HG03354 (cell line): ENCODE results near the gene NAA15.
"Not testable (repeated sequence)": the region's sequence is repeated elsewhere in the genome, so short reads cannot be mapped to it uniquely, and the experiment has no call there.

ENCODE experiments used
- ATAC-seq: cut with Tn5 transposase; IDR thresholded peaks from one replicate; pipeline ENCODE4 v1.9.1; 2021; ENCODE audit warnings: mild to moderate bottlenecking; ENCODE audit not compliant: unreplicated experiment, poor library complexity, severe bottlenecking

Gene NAA15

DNA sequence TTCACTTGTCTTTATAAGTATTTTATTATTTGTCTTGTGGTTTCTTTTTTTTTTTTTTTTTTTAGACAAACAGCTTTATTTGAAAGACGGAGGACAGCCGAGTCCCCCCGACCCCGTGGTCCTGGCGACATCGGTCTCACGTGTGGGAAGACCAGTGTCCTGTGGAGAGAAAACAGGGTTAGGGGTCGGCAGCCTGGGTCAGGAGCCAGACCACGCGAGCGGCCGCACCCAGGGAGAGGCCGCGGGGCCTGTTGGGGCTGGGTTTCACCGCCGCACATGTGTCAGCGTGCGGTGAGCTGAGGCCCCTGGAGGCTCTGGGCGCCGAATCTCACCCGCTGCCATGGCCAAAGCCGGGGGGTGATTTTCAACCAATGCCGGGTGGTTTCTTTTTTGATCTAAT, 134.8 kb downstream of the NAA15 start:
- no peak for ATAC-seq

DNA sequence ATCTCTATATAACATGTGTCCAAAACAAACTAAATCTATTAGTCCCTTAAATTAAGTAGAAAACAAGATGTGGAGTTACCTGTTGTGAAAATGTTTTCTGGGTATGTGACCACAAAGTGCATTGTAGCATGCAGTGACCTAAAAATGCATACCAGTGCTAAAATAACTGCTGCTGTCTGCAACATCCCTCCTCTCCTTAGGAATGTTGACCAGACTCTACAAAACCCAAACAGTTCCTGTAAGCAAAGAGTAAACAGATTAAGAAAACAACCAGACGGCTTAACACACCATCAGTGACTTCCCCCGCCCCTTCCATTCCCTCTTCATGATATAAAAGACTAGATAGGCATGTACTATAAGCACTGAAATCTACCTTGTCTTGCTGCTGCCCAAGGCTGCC, 136.8 kb downstream of the NAA15 start:
- no peak for ATAC-seq

DNA sequence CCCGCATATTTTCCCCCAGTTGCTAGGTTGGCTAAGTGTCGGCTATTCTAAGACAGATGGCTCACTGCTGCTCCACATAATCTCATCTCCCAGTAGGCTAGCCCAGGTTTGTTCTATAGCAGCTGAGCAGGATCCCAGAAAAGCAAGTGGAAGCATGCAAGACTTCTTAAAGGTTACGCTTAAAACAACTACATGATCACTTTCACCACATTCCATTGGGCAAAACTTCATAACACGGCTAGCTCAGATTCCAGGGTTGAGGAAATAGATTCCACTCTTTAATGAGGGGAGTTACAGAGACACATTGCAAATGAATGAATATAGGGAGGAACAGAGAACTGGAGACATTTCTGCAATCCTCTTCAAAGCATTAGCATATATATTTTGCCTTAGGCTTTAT, 139.7 kb downstream of the NAA15 start:
- no peak for ATAC-seq

DNA sequence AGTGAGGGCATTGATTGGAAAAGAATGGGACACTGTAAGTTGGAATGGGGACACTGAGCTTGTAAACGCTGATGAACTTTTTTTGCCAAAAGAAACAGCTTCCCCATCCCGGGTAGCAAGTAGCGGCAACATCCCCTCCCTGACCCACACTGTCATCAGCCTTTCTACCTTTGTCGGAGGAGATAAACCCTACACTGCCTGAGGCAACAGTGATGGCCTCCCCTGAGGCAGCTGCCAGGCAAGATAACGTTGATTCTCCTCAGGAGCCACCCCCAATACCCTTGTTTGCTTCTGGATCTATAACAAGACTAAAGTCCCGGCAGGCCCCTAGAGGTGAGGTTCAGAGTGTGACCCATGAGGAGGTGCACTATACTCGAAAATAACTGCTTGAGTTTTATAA, 142.4 kb downstream of the NAA15 start:
- no peak for ATAC-seq

DNA sequence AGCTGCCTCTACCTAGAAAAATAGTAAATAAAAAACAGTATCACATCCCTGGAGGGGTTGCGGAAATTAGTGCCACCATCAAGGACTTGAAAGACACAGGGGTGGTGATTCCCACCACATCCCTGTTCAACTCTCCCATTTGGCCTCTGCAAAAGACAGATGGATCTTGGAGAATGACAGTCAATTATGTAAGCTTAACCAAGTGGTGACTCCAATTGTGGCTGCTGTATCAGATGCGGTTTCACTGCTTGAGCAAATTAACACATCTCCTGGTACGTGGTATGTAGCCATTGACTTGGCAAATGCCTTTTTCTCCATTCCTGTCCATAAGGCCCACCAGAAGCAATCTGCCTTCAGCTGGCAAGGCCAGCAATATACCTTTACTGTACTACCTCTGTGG, 143.6 kb downstream of the NAA15 start:
- not testable (repeated sequence) for ATAC-seq

DNA sequence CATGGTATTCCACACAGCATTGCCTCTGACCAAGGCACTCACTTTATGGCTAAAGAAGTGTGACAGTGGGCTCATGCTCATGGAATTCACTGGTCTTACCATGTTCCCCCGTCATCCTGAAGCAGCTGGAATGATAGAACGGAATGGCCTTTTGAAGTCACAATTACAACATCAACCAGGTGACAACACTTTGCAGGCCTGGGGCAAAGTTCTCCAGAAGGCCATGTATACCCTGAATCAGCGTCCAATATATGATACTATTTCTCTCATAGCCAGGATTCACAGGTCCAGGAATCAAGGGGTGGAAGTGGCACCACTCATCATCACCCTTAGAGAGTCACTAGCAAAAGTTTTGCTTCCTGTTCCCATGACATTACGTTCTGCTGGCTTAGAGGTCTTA, 145.8 kb downstream of the NAA15 start:
- not testable (repeated sequence) for ATAC-seq

DNA sequence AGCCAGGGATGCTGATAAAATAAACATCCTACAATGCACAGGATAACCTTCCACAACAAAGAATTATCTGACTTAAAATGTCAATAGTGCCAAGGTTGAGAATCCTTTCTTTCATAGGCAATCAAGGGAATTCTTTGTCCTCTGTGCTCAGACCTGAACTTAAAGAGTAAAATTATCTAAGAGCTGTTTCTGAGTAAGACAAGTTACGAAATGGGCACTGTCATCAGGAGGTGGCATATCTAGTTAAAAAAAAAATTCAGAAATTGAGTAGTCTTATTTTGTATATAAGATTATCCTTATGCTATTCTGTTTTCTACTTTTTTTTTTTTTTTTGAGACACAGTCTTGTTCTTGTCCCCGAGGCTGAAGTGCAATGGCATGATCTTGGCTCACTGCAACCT, 149.3 kb downstream of the NAA15 start:
- ATAC-seq = no peak

DNA sequence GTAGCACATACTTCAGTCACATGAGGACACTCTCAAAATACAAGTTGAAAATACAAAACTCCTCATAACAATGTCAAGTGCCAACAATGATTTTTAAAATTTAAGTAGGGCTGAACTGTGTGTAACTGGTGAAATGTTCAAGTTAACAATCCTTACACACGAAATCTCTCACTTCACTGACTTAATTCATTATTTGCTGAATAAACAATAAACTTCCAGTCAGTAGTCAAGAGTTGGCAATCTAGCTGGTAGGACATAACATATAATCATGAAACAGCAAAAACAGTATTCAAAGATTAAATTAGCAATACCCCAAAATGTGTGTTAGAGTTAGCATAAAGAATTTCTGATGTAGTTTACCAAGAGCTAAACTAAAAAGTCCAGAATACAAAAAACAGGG, 150.7 kb downstream of the NAA15 start:
- no peak for ATAC-seq

DNA sequence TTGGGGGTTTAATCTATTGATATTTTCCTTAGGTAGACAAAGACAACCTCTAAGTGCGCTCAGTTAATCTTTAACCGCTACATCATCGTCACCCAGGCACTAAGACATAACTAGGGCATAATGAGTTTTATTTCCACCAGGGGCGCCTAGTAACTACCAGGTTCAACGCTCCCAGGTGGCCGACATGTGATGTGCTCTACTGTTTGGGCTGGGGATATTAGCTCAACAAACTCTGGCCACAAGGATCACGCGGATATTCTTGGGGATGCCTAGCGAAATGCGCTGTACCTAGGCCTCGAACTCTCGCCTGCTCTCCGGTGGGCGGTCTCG, 151.7 kb downstream of the NAA15 start:
- ATAC-seq = peak; percentile 64

DNA sequence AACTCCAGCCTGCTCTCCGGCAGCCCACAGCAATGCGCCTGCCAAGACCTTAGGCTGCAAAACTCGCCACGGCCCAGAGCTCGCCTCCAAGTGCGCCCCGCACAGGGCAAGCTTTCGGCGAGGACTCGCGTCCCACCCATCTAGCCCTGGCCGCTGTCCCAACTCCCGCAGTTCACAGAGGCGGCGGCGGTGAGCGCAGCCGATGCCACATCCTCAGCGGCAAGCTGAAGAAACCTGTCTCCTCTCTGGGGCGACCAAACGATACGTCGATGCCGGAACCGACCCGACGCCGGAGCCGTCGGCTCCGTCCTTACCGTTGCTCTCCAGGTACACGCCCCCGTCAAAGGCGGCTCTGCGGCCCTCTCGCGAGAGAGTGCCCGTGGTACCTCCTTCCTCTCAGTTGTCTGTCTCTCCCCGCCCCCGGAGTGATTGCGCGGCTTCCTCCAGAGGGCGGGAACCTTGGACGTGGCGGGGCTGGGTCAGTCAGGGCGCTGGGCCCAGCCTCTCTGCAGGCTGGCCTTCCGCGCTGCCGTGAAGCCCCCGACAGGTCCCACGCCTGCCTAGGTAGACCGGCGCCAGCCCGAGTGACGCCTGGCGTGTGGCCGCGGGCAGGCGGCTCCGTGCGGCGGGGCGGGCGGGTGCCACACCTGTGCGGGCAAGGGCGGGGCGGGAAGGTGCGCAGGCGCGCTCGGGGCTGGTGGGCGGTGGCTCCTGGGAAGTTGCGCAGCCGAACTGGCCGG, 152.2 kb downstream of the NAA15 start:
- ATAC-seq = peak; percentile 90

DNA sequence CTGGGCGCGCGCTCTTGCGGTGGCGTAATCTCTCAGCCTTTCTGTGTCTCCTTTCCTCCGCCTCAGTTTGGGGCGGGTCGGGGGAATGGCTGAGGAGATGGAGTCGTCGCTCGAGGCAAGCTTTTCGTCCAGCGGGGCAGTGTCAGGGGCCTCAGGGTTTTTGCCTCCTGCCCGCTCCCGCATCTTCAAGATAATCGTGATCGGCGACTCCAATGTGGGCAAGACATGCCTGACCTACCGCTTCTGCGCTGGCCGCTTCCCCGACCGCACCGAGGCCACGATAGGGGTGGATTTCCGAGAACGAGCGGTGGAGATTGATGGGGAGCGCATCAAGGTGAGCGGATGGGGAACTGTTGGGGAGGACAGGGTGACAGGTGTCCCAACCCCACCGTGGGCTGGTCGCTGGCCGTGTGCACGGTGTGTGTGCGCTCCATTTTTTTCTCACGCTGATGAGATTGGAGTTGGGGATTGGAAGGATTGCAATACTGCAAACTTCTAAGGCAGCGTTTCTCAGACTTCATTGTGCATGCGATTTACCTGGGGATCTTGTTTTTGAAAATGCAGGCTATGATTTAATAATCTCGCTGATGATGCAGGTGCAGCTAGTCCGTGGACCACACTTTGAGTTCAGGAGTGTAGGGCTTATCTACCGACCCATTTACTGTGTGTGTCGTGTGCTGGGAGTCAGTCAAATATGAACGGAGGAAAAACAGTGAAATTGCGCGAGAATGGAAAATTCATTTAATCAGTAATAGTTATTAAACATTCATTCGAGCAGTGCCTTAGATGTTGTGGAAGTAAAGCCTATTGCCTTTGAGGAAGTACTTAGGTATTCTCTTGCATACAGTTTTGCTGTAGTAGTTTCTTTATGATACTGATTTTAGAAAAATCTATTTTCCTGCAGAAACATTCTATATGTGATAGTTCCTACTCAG, 153.1 kb downstream of the NAA15 start, which contains the start of gene RAB33B:
TSS of gene RAB33B (plus strand) at position 11 of the 935 bp plus-strand sequence. CDS start at position 86, 75 bp downstream.
- ATAC-seq = peak; percentile 8

DNA sequence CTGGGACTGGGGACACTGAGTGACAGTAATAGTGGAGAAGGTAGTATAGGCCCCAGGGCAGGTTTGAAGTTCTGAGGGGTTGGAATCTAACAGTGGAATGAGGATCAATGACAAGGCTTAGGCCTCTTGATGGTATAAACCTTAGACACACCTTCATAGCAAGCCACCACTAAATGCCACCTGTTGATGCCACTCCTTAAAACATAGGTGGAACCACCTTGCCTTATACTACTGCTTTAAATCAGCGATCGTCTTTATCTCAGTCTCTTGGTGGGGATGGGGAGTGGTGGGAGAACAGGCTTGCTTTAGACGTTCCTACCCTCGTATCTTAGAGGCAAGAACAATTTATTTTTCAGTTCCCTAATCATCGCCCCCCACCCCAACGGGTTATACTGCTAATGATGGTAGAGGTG, 153.8 kb downstream of the NAA15 start:
- ATAC-seq = no peak

DNA sequence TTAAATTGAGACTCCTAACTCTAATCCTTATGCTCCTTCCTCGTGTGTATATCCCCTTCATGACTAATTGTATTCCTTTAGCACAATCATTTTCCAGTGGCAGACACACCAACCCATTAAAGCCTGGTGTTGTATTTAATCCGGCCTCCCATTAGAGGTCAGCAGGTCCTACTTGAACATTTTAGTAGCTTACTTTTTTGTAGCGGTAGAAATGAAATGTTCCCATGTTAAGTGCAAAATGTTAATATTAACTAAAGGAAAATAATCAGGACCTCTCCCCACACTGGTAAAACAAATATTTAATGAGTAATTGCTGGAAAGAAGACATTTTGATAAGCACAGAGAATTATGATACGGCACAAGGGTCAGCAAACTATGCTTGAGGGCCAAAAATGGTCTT, 156.0 kb downstream of the NAA15 start:
- no peak for ATAC-seq

DNA sequence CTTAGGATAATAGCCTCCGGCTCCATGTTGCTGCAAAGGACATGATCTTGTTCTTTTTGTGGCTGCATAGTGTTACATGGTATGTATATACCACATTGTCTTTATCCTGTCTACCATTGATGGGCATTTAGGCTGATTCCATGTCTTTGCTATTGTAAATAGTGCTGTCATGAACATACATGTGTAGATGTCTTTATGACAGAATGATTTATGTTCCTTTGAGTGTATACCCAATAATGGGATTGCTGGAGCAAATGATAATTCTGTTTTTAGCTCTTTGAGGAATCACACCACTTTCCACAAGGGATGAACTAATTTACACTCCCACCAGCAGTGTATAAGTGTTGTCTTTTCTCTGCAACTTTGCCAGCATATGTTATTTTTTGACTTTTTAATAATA, 157.2 kb downstream of the NAA15 start:
- no peak for ATAC-seq

DNA sequence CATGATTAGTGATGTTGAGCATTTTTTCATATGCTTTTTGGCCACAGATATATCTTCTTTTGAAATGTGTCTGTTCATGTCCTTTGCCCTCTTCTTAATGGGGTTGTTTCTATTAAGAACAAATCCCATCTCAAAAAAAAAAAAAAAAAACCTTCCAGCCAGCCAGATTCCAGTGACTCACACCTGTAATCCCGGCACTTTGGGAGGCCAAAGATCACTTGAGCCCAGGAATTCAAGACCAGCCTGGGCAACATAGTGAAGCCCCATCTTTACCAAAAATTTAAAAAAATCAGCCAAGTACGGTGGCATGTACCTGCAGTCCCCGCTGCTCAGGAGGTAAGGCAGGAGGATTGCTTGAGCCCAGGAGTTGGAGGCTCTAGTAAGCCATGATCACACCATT, 157.7 kb downstream of the NAA15 start:
- ATAC-seq = no peak

DNA sequence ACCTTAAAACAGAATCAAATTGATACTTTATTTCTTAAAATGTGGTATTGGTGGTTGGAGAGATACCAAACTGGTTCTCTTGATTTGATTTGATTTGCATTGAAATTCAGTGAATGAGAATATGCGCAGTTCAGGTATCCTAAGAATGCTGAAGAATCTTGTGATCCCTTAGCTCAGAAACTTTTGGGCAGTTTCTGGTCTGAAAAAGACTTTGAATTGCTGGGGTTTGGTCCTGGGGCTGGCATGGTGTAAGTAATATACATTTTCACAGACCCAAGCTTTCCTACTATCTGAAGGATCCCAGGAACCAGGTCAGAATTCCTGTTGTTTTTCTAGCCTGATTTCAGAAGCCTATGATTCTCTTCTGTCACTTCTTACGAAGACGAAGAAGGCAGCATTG, 159.3 kb downstream of the NAA15 start:
- no peak for ATAC-seq

DNA sequence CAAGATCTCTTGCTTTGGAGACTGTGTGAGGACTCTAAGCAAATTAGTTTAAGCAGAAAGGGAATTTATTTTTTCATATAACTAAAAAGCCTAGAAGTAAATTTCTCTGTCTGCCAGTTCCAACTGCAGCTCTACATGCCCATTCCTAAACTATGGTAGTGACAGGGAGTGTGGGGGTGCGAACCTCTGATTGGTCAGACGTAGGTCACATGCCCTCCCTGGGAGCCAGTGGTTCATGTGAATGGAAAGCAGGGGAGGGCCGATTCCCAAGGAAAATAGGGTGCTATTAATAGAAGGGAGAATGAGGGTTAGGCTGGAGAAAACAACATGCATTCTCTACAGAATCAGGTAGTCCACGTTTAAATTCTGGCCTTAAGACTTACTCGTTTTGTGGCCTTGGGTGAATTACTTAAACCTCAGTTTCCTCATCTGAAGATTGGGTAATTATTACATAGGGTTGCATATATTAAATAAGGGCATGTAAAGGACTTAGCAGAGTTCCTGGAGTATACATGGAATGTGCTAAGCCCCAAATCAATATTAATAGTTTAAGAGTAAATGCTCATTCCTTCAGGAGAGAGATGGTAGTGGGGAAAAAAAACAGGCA, 159.8 kb downstream of the NAA15 start:
- ATAC-seq = no peak

DNA sequence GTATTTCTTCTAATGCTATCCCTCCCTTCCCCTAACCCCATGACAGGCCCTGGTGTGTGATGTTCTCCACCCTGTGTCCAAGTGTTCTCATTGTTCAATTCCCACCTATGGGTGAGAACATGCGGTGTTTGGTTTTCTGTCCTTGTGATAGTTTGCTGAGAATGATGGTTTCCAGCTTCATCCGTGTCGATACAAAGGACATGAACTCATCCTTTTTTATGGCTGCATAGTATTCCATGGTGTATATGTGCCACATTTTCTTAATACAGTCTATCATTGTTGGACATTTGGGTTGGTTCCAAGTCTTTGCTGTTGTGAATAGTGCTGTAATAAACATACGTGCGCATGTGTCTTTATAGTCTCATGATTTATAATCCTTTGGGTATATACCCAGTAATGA, 163.2 kb downstream of the NAA15 start:
- not testable (repeated sequence) for ATAC-seq

DNA sequence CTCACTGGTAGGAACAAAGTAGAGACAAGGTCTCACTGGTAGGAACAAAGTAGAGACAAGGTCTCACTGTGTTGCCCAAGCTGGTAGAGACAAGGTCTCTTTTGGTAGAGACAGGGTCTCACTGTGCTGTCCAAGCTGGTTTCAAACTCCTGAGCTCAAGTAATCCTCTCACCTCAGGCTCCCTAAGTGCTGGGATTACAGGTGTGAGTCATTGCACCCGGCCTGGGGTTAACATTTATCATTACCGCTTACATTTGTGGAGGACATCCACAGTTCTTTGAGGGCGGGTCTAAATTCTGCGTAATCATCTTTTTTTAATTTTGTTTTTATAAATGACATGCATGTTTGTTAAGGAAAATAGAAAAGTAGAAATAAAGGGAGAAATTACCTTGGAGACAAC, 164.6 kb downstream of the NAA15 start:
- no peak for ATAC-seq

DNA sequence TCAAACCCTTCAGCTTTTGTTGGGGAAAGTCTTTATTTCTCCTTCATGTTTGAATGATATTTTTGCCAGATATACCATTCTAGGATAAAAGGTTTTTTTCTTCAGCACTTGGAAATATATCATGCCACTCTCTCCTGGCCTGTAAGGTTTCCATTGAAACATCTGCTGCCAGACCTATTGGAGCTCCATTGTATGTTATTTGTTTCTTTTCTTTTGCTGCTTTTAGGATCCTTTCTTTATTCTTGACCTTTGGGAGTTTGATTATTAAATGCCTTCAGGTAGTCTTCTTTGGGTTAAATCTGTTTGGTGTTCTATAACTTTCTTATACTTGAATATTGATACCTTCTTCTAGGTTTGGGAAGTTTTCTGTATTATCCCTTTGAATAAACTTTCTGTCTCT, 167.5 kb downstream of the NAA15 start:
- ATAC-seq = not testable (repeated sequence)

DNA sequence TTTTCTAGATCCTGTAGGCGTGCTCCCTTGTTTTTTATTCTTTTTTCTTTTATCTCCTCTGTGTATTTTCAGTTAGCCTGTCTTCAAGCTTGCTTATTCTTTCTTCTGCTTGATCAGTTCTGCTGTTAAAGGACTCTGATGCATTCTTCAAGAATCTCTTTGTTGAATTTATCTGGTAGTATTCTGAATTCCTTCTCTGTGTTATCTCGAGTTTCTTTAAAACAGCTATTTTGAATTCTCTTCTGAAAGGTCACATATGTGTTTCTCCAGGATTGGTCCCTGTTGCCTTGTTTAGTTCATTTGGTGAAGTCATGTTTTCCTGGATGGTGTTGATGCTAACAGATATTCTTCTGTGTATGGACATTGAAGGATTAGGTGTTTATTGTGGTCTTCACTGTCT, 167.9 kb downstream of the NAA15 start:
- ATAC-seq = no peak
